CMK (cell line): ENCODE data around the gene CNPY2.
A peak's percentile ranks its signal among the peaks of the same experiment; 100 is the strongest.
"Not testable (repeated sequence)": the region's sequence is repeated elsewhere in the genome, so short reads cannot be mapped to it uniquely, and the experiment has no call there.

Source experiments
- DNase-seq: peaks from one replicate; pipeline ENCODE4 v3.0.0-alpha.2; 2010; ENCODE audit warnings: low read depth

Gene CNPY2

GRCh38 chr12:56315622-56316473 lies at the start of gene CNPY2:
TSS of gene CNPY2 (minus strand) at chr12:56315988. CDS start at chr12:56315217, 771 bp downstream.
- DNase-seq, result peak; percentile 90

- DNase-seq, result no peak
Observed at GRCh38 chr12:56362130-56363059, 46.6 kb upstream of the CNPY2 start, which contains the start of gene APOF. TSS of gene APOF (minus strand) at chr12:56362857. CDS start at chr12:56362745, 112 bp downstream.

- DNase-seq, result no peak
Observed at GRCh38 chr12:56361487-56362129, 45.8 kb upstream of the CNPY2 start.

GRCh38 chr12:56359851-56360767 lies 44.3 kb upstream of the CNPY2 start, which contains the start of gene STAT2:
TSS of gene STAT2 (minus strand) at chr12:56360107. CDS start at chr12:56356571, 3,536 bp downstream.
- peak; percentile 98 for DNase-seq

- DNase-seq, result no peak
Observed at GRCh38 chr12:56358836-56359532, 43.2 kb upstream of the CNPY2 start.

GRCh38 chr12:56351325-56351724 lies 35.5 kb upstream of the CNPY2 start:
- DNase-seq, result no peak

- DNase-seq, result no peak
Observed at GRCh38 chr12:56350662-56351061, 34.9 kb upstream of the CNPY2 start.

GRCh38 chr12:56348776-56349175 lies 33.0 kb upstream of the CNPY2 start:
- DNase-seq, result no peak

- not testable (repeated sequence) for DNase-seq
Observed at GRCh38 chr12:56347255-56347654, 31.5 kb upstream of the CNPY2 start.

- no peak for DNase-seq
Observed at GRCh38 chr12:56346675-56347074, 30.9 kb upstream of the CNPY2 start.

- not testable (repeated sequence) for DNase-seq
Observed at GRCh38 chr12:56342290-56342689, 26.5 kb upstream of the CNPY2 start.

GRCh38 chr12:56341616-56342015 lies 25.8 kb upstream of the CNPY2 start:
- DNase-seq, result no peak

- no peak for DNase-seq
Observed at GRCh38 chr12:56339158-56339422, 23.3 kb upstream of the CNPY2 start.

GRCh38 chr12:56338308-56339157 lies 22.7 kb upstream of the CNPY2 start, which contains the start of gene IL23A:
TSS of gene IL23A (plus strand) at chr12:56338884. CDS start at chr12:56339045, 161 bp downstream.
- no peak for DNase-seq

GRCh38 chr12:56337753-56338251 lies 22.0 kb upstream of the CNPY2 start:
- no peak for DNase-seq

- DNase-seq, result no peak
Observed at GRCh38 chr12:56336361-56337167, 20.8 kb upstream of the CNPY2 start.

- not testable (repeated sequence) for DNase-seq
Observed at GRCh38 chr12:56335527-56335926, 19.7 kb upstream of the CNPY2 start.

GRCh38 chr12:56334490-56334793 lies 18.7 kb upstream of the CNPY2 start:
- DNase-seq, result no peak
